GM13976 (cell line): ENCODE results near the gene EXOSC5.
A peak's percentile ranks its signal among the peaks of the same experiment; 100 is the strongest.
"Not testable (repeated sequence)": the region's sequence is repeated elsewhere in the genome, so short reads cannot be mapped to it uniquely, and the experiment has no call there.

Source experiments
- DNase-seq: peaks from one replicate; pipeline ENCODE4 v3.0.0; 2012; ENCODE audit warnings: low spot score
- CTCF ChIP-seq: IDR thresholded peaks from 2 replicates; pipeline ENCODE4 v1.5.1; 2012; ENCODE audit warnings: borderline replicate concordance, mild to moderate bottlenecking; ENCODE audit not compliant: insufficient read depth; ENCODE audit errors: extremely low read depth, missing control alignments, control extremely low read depth
- in situ Hi-C: fragments of 300-500 bp; cut with MboI; formaldehyde crosslinking; loops from one replicate; pipeline ENCODE4 v1.12.0; 2022; ENCODE audit warnings: low sequenced_read_pairs, mixed read lengths, inconsistent platforms; ENCODE audit not compliant: unreplicated experiment

Gene EXOSC5

DNA sequence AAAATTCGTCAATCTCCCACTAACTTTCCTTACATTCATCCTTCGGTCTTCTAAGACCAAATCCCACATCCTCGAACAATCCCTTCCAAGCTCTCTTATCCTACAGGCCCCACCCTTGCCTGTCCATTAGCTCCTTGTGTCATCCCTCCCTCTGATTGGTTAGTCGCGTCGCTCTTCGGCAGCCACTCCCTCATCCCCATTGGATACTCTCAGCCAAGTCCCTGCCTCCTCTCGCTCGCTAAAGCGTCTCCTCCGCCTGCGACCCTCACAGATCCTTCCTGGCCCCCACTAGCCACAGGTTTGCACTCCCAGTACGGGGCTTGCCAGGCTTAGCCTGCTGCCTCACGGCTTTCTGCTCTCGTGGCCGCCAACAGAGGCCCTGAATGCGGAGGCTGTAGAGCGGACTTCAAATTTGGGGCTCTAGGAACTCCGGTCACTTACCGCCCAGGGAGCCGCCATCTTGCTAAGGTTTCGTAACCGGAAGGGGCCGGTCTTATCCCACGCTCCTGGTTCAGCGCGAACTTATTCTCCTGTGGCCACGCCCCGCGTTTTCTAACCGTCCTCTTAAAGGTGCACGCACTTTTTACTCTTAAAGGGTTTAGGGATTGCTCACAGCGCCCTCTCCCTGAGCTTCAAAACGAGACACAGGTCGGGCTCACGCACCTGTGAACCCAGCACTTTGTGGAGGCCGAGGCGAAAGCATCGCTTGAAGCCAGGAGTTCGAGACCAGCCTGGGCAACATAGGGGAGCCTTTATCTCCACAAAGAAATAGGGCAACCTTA is 42.5 kb upstream of the EXOSC5 start, which contains the start of gene DMAC2:
TSS of gene DMAC2 (minus strand) at position 472 of the 782 bp plus-strand sequence. CDS start at position 459, 13 bp downstream.
- peak; percentile 93 for DNase-seq
- in situ Hi-C loops: loop anchor here (5.0 kb wide), 1 partner anchor 133 kb away; no protein-coding TSS in a partner anchor
- TF ChIP-seq CTCF: peak; percentile 66

DNA sequence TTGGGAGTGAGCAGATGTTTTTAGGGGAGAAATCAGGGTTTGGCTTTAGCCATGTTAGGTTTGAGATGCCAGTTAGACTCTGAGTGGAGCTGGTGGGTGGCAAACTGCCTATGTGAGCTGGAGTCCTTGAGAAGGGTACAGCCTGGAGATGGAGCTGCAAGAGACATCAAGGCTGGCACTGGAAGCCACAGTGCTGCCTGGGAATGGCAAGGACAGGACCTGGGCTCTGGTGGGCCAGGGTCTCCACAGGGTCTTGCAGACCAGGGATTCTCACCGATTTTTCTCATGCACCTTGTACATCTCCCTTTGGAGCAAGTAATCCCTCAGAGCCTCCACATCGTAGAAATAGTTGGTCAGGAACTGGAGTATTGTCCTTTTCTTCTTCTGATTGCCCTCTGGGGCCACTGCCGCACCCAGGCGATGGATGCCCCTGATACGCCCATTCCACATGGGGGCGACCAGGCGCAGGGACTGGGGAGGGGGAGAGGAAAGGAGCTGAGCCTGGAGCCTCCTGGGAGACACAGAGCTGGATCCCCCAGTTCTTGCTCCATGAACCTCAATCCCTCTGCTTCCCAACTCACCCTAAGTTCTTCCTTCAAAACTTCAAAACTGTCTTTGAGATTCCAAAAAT is 40.9 kb upstream of the EXOSC5 start:
- no peak for TF ChIP-seq CTCF
- in situ Hi-C loops: no loop called here
- DNase-seq: peak; percentile 11

DNA sequence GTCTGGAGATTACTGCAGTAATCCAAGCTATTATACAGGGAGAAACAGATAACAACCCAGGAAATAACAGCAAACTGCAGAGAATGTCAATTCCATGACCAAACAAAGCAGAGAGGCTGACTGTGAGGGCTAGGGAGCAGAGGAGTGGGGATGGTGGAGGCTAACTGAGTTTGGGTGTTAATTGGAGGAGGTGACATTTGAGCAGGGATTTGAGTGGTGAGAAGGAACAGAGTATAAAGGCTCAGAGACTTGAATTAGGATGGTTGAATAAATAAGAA is 39.5 kb upstream of the EXOSC5 start:
- no peak for TF ChIP-seq CTCF
- in situ Hi-C loops: no loop called here
- DNase-seq: no peak

GRCh38 chr19:41435936-41436673 is 38.9 kb upstream of the EXOSC5 start:
- no peak for DNase-seq
- no peak for TF ChIP-seq CTCF
- in situ Hi-C loops: no loop called here

DNA sequence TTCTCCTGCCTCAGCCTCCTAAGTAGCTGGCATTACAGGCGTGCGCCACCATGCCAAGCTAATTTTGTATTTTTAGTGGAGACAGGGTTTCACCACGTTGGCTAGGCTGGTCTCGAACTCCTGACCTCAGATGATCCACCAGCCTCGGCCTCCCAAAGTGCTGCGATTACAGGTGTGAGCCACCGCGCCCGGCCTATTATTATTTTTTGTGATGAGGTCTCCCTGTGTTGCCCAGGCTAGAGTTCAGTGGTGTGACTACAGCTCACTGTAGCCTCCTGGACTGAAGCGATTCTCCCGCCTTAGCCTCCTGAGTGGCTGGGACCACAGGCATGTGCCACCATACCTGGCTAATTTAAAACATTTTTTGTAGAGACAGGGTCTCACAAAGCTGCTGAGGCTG is 38.2 kb upstream of the EXOSC5 start:
- DNase-seq, in situ Hi-C loops: not testable (repeated sequence)

- TF ChIP-seq CTCF: no peak
- in situ Hi-C loops: no loop called here
- no peak for DNase-seq
Measured at GRCh38 chr19:41434450-41434849, 37.3 kb upstream of the EXOSC5 start.

- no peak for TF ChIP-seq CTCF
- in situ Hi-C loops: no loop called here
- no peak for DNase-seq
Measured at GRCh38 chr19:41433171-41433570, 36.0 kb upstream of the EXOSC5 start.
